IPS DF 4.7 (cell line): Measurements from ENCODE around the gene CRK.

ENCODE experiments used
- DNase-seq: peaks from one replicate; pipeline ENCODE4 v3.0.0-alpha.2; 2013; ENCODE audit warnings: low spot score; ENCODE audit errors: extremely low read depth

Gene CRK

DNA sequence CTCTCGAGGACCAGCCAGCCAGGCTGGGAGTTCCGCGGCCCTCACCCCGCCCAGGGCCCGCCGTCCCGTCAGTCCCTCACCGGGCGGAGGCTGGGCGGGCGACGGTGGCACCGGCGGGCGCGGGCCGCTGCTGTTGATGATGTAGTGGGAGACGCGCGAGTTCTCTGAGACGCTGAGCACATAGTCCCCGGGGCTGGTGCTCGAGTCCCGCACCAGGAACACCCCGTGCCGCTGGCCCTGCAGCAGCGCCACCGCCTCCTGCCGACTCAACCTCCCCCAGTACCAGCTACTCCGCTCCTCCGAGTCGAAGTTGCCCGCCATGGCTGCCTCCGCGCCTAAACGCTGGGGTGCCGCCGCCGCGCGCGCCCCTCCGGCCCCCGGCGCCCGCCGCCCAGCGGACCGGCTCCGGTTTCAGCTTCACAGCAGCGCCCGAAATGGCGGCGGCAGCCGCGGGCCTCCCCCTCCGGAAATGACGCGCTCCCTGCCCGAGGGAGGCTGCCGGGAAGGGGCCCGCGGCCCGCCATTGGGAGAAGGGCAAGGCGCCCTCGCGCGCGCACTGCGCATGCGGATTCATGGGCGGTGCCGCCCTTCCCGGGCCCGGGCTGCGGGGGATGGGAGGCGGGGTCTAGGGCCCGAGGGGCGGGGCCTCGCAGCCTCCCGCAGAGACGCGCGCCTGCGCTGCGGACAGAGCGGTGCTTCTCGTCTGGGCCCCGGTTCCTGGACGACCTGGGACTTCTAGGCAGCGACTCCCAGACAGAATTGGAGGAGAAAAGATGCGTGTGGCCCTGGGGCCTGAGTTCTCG lies at the start of gene CRK:
Gene CRK, minus strand, starts transcription at position 436 of the 803 bp plus-strand sequence. Its CDS starts 115 bp downstream, at position 321.
- peak; percentile 64 for DNase-seq

DNA sequence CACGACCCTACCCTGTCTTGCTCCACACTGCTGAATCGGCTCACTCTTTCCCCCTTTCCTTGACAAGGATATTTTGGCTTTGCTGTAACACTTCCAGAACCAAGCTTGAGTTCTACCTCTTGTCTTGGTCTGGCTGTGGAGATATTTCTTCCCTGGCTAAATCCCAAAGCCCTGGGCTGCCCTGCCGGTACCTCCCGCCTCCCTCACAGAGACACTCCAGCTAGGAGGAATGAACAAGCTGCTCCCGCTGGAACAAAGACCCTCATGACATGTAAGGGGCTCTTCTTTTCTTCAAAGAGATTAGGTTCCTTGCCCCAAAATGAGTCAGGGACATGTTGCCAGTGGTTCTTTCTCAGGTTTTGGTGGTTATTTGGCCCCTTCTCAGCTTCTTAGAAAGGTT lies 49.6 kb upstream of the CRK start:
- DNase-seq, result no peak

- DNase-seq, result no peak
Measured at GRCh38 chr17:1504866-1505265, 48.8 kb upstream of the CRK start.

GRCh38 chr17:1503699-1504098 lies 47.7 kb upstream of the CRK start:
- DNase-seq, result no peak

DNA sequence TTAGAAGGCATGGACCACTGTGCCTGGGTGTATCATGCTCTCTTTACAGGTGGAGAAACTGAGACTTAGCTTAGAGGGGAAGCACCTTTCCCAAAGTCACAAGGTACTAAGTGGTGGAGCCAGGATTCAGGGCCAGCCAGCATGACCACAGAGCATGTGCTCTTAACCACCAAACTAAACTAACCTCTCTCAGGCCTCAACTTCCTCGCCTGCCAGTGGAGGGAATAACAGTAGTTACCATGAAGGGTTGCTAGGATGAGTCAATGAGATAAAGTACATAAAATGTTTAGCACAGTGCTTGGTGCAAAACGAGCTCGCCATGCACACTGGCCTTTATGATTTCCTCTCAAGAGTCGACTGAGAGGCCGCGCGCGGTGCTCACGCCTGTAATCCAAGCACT lies 42.8 kb upstream of the CRK start:
- DNase-seq, result no peak

- DNase-seq, result no peak
Measured at GRCh38 chr17:1498233-1498632, 42.2 kb upstream of the CRK start.

DNA sequence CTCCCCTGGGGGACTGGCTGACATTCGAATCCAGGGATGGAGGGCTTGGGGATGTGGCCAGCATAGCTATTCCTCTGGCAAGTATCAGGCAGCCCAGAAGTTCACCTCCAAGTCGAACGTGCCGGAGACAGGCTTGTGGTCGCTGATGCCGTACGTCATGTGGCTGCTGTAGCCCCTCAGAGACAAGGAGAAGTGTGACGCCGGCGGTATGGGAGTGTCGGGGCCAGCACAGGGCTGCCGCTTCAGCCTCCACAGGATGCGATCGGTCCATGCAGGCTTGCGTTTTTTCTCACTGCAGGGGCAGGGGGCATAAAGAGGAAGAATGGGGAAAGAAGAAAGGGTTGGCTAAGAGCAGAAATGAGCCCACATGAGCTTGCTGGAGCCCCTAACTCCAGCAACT lies 41.8 kb upstream of the CRK start:
- DNase-seq, result no peak

GRCh38 chr17:1496869-1497268 lies 40.8 kb upstream of the CRK start:
- DNase-seq, result no peak

DNA sequence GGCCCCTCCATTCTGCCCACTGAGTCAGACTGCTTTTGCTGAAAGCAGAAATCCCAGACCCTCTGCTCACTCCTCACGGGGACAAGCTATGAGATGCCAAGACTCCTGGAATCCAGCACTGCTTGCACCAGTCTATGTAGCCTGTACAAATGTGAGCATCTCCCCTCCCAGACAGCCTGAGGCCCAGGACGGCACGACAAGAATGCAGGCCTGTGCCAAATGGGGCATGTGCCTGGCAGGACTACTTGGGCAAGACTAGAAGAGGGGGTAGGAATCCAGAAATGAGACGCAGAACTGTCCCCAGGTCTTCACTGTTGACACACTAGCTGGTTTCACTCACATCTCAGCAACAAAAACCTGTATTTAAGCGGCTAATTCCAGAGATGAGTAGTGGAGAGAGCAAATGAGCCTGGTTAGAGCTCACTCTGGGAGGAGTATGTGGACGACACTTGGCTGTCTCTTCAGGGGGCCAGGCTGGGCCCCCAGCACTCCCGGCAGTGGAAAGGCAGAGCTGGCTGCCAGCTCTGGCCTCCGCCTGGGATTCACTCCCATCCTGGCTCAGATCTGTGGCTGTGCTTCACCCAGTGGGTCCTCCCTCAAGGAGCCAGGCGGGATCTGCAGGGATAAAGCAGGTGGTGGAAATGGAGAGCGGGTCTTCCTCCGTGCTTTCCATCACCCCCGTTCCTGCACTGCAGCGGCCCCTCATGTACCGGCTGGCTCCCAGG lies 39.4 kb upstream of the CRK start:
- DNase-seq, result no peak

GRCh38 chr17:1494736-1495253 lies 38.8 kb upstream of the CRK start:
- no peak for DNase-seq

DNA sequence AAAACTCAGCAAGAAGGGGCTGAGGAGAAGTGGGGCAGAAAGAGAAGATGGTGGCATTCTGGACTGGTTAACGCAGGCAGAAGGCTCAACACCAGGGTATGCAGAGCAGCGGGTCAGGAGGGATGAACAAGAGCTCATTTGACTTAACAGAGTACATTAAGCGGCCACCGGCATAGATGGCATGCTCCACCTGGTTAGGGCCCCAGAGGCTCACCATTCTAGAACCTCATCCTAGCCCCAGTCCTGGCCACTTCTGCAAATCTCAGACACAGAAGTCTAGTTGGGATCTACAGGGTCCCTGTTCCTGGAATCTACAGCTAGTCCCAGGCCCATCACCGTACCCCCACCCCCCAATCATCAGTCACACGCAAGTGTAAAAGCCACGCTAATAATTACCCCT lies 38.2 kb upstream of the CRK start:
- DNase-seq, result no peak

- DNase-seq, result no peak
Measured at GRCh38 chr17:1493291-1493980, 37.4 kb upstream of the CRK start.

GRCh38 chr17:1492249-1493206 lies 36.5 kb upstream of the CRK start, which contains the start of gene MYO1C:
Gene MYO1C, minus strand, starts transcription at chr17:1492686. Its CDS starts 199 bp downstream, at chr17:1492487.
- DNase-seq, result no peak

DNA sequence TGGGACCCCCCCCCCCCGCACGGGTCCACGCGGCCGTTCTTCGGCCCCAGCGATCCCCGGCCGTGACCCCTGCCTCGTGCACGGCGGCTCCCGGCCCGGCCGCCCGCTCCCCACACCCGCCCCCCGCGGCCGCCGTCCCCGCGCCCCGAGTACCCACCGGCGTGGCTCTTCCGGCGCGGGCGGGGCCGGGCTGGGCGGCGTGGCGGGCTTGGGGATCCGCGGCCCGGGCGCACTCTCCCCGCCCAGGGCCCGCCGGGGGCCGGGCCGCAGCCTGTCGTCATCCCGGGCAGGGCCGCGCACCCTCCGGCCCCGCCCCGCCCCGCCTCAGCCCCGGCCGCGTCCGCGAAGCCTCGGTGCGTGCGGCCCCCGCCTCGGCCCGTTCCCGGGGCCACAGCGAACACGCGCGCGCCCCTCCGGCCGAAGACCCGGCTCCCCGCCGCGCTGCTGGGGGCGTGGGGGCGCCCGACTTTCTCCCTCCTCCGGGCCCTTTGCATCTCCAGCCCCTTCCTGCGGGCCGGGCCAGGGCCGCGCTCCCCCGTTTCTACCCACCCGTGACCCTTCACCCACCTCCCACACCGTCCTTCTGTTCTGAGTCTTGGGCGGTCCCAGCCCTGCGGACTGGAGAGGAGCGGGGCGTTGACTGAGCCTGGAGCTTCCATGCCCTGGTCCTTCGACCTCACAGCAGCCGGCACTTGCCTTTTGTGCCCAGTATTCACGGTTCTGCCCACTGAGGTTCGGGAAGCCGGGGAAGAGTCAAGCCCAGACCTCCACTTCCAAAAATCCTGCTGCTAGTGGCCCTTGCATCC lies 35.6 kb upstream of the CRK start:
- DNase-seq, result no peak

DNA sequence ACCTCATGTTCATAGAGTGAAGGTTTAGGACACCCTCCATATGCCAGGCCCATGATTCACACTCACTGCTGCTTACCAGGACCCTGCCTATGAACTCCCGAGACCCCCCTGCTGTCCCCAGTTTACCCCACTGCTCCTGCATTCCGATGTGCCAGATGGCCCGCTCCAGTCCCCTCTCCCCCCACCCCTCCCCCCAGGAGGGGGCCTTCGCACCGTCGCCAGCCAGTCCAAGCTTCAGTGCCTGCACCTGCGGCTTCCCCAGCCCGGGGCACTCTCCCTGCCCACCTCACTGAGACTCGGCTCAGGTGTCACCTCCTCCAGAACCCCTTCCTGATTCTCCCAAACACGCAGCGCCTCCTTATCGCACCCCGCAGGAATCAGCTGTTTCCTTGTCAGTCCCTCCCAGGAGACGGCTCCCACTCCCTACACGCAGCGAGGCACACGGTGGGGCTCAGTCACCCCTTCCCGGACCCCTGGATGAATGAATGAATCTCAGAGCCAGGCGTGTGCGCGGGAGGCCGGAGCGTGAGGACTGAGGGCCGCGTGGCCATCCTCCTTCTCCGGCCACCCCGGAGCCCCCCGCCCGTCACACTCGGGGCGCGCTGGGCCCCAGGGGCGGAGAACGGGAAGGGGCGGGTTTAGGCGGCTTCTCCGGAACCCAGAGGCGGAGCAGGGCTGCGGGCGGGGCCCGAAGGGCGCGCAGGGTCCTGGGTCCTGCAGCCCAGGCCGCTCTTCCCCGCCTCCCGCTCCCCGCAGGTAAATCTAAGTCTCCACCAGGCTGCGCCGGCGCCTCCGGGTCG lies 34.8 kb upstream of the CRK start:
- DNase-seq, result no peak

- no peak for DNase-seq
Measured at GRCh38 chr17:1488826-1489270, 32.8 kb upstream of the CRK start.

DNA sequence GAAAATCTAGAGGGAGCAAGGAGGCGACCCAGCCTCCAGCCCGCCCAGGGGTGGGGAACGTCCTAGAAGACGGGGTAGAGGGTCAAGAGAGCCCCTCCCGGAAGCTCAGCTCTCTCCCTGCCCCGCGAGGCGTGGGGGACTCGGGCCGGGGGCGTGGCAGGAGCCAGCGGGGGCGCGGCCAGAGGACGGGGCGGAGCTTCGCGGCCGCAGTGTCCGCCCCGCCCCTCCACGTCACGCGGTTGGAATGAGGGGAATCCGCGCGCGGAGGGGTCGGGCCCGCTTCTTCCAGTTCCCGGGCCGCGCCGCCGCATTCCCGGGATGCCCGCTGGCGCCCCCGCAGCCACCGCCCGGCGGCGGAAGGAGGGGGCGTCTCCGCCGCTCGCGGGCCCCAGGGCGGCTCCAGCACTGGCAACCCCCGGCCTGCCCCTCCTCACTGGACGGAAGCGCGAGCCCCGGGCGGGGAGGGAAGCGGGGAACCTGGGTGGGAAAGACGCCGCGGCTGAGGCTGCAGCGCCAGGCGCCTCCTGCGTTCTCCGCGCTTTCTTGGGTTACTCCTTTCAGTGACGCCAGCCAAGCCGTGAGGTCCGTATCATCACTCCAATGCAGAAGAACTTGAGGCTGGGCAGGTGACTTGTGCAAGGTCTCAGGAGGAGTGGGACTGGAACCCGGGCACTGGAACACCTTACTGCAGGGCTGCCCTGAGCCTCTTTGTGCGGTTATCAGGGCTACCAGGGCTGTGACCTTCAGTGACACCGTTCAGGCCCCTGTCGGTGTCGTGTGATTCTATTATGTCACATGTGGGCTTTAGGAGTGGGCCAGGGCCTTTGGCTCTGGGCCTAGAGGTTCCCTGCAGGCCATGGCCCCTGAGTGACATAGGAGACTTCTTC lies 32.1 kb upstream of the CRK start:
- no peak for DNase-seq
